ENCODE results near the gene ARID2.

- TF ChIP-seq CTCF (IDR thresholded peaks at IDR 0.05) (no peak), POLR2A (IDR thresholded peaks at IDR 0.05) (no peak)
Measured at GRCh38 chr12:45789025-45789424, 59.5 kb downstream of the ARID2 start.
